Mononuclear cell (primary cell): Measurements from ENCODE around the gene REEP2. TPM values are rescaled to one million over a fixed set of nuclear protein-coding genes. Genes with fewer than 3 reads are reported as not detected.

Experiments used
- H3K27me3 ChIP-seq: 2 replicates; pipeline ENCODE4 v1.6.0; 2011; ENCODE audit warnings: low read length, control low read depth; ENCODE audit not compliant: insufficient read depth
- H3K4me1 ChIP-seq: 2 replicates; pipeline ENCODE4 v1.5.1; 2011; ENCODE audit warnings: mild to moderate bottlenecking, low read length, control low read depth; ENCODE audit not compliant: insufficient read depth
- H3K4me3 ChIP-seq: 2 replicates; pipeline ENCODE4 v1.5.1; 2011; ENCODE audit warnings: mild to moderate bottlenecking, low read length, moderate library complexity
- H3K9me3 ChIP-seq: 2 replicates; pipeline ENCODE4 v1.5.1; 2011; ENCODE audit warnings: low read depth, mild to moderate bottlenecking, control low read depth, low read length
- total RNA-seq: library from RNA; depleted of rRNA; stranded (reverse); fragments of >200 nt; gene quantifications from one replicate; pipeline ENCODE4 v1.2.3, GENCODE V29; 2012

Gene REEP2
- total RNA-seq, 1 donor = not detected

GRCh38 chr5:138444078-138444773 lies 5.4 kb downstream of the REEP2 start:
- H3K9me3 ChIP-seq = no peaks in the 10 kb centered on the region
- H3K4me1 ChIP-seq = peaks cover 3% of the 10 kb centered on the region
- no peak overlapping the region for H3K4me3 ChIP-seq
- peaks cover 3% of the 10 kb centered on the region for H3K27me3 ChIP-seq

DNA sequence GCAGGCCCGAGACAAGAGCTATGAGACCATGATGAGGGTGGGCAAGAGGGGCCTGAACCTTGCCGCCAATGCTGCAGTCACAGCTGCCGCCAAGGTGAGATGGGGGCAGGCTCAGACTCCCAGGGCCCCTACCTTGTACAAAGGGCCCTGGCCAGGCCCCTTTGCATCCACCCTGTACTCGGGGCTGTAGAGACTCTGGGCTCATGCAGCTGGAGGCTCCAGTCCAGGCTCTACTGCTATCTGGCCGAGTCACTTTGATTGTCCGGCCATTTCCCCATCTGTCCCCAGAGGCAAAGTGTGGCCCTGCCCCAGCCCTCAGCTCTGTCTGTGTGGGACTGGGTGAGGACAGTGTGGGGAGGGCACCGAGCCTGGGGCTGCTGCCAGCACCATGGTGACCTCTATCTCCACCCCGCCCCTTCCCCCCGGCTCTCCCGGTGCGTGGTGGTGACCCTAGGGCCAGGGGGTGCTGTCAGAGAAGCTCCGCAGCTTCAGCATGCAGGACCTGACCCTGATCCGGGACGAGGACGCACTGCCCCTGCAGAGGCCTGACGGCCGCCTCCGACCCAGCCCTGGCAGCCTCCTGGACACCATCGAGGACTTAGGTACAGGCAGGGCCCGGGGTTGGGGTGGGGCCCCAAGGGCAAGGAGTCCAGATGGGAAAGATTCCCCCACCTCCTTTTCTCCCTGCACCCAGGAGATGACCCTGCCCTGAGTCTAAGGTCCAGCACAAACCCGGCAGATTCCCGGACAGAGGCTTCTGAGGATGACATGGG lies 6.1 kb downstream of the REEP2 start:
- Histone ChIP-seq H3K9me3 (no peaks in the 10 kb centered on the region), H3K27me3 (no peaks in the 10 kb centered on the region), H3K4me3 (no peak overlapping the region), H3K4me1 (peaks cover 3% of the 10 kb centered on the region)

DNA sequence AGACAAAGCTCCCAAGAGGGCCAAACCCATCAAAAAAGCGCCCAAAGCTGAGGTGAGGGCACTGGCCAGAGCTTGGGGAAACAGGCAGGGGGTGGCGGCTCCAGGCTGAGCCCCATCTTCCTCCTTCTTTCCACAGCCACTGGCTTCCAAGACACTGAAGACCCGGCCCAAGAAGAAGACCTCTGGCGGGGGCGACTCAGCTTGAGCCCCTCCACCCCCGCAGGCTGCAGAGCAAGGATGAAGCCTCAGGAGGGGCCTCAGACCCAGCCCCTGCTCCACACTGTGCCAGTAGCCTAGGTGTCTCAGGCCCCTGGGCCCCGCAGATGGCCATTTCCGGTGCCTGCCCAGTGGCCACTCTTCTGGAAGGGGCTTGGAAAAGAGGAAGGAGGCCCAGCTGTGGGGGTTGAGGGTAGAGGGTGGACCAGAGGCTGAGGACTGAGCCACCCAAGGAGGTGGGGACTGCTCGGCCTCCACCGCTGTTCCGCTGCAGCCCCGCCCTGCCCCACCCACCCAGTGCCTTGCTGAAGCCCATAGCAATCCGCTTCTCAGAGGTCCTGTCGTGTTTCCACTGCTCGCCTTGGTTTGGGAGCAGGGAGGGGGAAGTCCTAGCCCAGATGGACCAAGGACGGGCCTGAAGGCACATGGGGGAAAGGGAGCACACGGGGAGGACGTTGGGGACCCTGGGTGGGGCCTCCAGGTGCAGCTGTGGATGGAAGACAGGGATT lies 6.9 kb downstream of the REEP2 start:
- no peak overlapping the region for H3K4me3 ChIP-seq
- peaks cover 7% of the 10 kb centered on the region for H3K4me1 ChIP-seq
- no peaks in the 10 kb centered on the region for H3K9me3 ChIP-seq
- no peaks in the 10 kb centered on the region for H3K27me3 ChIP-seq

DNA sequence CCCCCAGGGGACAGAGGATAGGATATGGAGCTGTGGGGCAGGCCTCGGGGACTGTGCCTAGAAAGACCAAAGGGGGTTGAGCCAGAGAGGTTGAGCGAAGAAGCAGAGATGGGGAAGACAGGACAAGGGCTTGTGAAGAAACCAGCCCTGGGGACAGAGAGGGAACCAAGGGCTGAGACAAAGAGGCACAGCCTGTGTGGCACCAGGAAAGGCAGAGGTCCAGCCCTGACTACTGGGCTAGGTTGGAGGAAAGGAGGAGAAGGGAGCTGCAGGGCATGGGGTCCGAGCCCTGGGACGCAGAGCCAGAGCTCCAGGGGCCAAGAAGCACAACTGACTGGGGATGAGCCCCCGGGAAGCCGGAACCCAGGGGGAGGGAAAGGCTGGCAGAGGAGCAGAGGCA lies 9.2 kb downstream of the REEP2 start:
- H3K4me3 ChIP-seq = no peak overlapping the region
- H3K9me3 ChIP-seq = no peaks in the 10 kb centered on the region
- H3K27me3 ChIP-seq = no peaks in the 10 kb centered on the region
- H3K4me1 ChIP-seq = peaks cover 7% of the 10 kb centered on the region

GRCh38 chr5:138448481-138449398 lies 9.9 kb downstream of the REEP2 start:
- H3K9me3 ChIP-seq = no peaks in the 10 kb centered on the region
- peaks cover 7% of the 10 kb centered on the region for H3K4me1 ChIP-seq
- no peak overlapping the region for H3K4me3 ChIP-seq
- no peaks in the 10 kb centered on the region for H3K27me3 ChIP-seq

- no peak overlapping the region for H3K4me3 ChIP-seq
- H3K9me3 ChIP-seq = no peaks in the 10 kb centered on the region
- no peaks in the 10 kb centered on the region for H3K27me3 ChIP-seq
- H3K4me1 ChIP-seq = peaks cover 7% of the 10 kb centered on the region
Observed at GRCh38 chr5:138449501-138450239, 10.8 kb downstream of the REEP2 start.

- Histone ChIP-seq H3K4me1 (peaks cover 7% of the 10 kb centered on the region), H3K27me3 (no peaks in the 10 kb centered on the region), H3K9me3 (no peaks in the 10 kb centered on the region), H3K4me3 (no peak overlapping the region)
Observed at GRCh38 chr5:138450971-138451370, 12.1 kb downstream of the REEP2 start.

DNA sequence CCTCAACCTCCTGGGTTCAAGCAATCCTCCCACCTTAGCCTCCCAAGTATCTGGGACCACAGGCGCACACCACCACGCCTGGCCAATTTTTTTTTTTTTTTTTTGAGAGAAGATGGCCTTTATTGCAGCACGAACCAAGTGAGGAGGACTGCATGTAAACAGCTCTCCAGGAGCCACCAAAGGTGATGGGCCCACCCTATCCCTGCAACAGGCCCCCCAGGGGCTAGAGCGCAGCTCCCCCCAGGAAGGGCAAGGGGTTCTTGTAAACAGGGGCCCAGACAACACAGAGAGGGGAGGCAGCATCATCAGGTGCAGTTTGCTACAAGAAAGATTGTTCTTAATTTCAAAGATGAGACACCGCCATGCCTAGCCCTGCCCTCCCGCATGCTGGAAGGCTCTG lies 13.9 kb downstream of the REEP2 start:
- Histone ChIP-seq H3K9me3 (no peaks in the 10 kb centered on the region), H3K27me3 (no peaks in the 10 kb centered on the region), H3K4me3 (no peak overlapping the region), H3K4me1 (peaks cover 7% of the 10 kb centered on the region)

DNA sequence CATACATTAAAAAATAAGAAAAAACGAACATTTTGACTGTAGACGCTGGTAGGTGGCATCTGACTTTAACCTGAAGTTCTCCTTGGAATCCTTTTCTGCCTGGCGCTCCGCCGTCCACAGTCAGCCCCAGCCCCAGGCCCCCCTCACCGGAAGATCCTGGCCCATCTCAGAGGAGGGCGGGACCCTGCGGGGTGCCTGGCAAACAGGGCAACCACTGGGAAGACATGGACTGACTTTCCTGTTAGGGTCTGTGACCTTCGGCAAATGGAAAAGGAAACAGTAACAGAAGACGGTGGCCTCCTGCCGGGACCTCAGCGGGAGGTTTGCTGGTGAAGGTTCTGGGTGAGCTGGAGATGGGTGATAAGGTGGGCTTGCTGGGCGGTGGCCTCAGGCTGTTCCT lies 14.7 kb downstream of the REEP2 start:
- Histone ChIP-seq H3K27me3 (no peaks in the 10 kb centered on the region), H3K4me3 (no peak overlapping the region), H3K9me3 (no peaks in the 10 kb centered on the region), H3K4me1 (peaks cover 15% of the 10 kb centered on the region)

DNA sequence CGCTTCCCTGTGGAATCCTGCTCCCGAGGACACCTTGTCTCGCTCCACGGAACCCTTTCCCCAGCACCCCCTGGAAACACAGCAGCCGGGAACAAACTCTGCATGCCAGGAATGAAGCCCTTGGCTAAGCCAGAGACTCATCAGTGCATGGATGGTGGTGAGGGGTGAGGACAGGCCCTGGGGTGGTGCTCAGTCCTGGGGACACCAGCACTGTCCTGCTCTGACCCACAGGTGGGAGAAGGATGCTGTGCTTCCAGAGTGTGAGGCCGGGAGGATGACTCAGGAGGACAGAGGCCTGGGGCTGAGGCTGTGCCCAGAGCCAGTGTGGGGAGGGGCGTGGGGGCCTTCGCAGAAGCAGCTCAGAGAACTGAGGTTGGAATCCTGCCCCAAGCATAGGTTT lies 15.3 kb downstream of the REEP2 start:
- H3K9me3 ChIP-seq = no peaks in the 10 kb centered on the region
- peaks cover 20% of the 10 kb centered on the region for H3K4me1 ChIP-seq
- H3K4me3 ChIP-seq = no peak overlapping the region
- H3K27me3 ChIP-seq = no peaks in the 10 kb centered on the region

- H3K4me1 ChIP-seq = peaks cover 24% of the 10 kb centered on the region
- no peaks in the 10 kb centered on the region for H3K27me3 ChIP-seq
- no peak overlapping the region for H3K4me3 ChIP-seq
- no peaks in the 10 kb centered on the region for H3K9me3 ChIP-seq
Observed at GRCh38 chr5:138455232-138455930, 16.5 kb downstream of the REEP2 start.

DNA sequence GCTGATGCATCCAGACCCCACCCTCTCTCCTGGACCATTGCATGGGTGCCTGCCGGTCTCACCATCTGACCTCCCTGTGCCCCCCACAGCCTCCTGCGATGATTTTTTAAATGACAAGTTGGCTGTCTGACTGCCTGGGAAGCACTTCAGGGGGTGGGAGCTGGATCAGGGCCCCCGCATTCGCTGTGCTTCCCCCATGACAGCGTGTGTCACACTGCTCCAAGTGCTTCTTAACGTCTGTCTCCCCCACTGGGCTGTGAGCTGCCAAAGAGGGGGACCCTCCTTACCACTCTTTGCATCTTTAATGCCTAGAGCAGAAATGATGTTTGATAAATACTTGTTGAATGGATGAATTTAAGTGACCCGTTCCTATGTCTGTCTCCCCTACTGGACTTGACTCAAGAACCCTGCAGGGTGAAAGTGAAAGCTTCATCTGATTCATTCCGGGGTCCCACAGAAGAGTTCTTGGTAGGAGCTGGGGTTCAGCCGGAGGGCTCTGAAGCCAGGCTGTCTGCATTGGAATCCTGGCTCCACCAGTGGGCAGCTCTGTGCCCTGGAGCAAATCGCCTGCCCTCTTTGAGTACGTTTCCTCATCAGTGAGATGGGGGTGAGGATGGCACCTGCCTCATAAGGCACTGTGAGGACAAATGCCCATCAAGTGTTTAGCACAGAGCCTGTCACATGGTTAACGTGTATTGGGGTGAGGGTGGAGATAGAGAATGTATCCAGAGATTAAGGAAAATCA lies 18.8 kb downstream of the REEP2 start:
- Histone ChIP-seq H3K4me1 (peaks cover 24% of the 10 kb centered on the region), H3K27me3 (no peaks in the 10 kb centered on the region), H3K4me3 (no peak overlapping the region)

DNA sequence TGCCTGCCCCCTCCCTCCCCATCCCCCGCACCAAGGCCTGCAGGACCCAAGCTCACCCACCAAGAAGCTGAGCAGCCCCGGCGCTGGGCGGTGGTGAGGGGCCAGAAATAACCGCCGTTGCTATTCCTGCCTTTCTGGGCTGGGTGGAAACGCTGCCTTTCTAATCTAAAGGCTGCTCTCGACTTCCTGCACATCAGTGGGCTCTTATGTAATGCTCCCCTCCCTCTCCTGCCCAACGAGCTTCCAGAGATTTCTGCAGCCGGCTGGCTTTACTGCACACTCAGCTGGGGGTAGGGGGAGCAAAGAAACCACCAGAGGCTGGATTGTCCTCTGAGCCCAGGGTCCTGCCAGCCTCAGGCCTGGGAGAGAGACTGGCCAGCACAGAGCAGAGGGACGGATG lies 19.5 kb downstream of the REEP2 start:
- no peaks in the 10 kb centered on the region for H3K9me3 ChIP-seq
- no peaks in the 10 kb centered on the region for H3K27me3 ChIP-seq
- peaks cover 27% of the 10 kb centered on the region for H3K4me1 ChIP-seq
- H3K4me3 ChIP-seq = no peak overlapping the region

More for the DNA sequence above, 18.8 kb downstream of the REEP2 start:
- H3K9me3 ChIP-seq = no peaks in the 10 kb centered on the region
